SH-SY5Y (cell line): ENCODE measurements around the gene NYAP1.

ENCODE experiments used
- GATA2 ChIP-seq: IDR thresholded peaks from 2 replicates; pipeline ENCODE4 v1.6.1; 2011; ENCODE audit warnings: mild to moderate bottlenecking, low read depth, low read length
- GATA3 ChIP-seq: IDR thresholded peaks from 2 replicates; pipeline ENCODE4 v1.6.1; 2011; ENCODE audit warnings: low read depth, mild to moderate bottlenecking, low read length, moderate library complexity

NYAP1 gene

DNA sequence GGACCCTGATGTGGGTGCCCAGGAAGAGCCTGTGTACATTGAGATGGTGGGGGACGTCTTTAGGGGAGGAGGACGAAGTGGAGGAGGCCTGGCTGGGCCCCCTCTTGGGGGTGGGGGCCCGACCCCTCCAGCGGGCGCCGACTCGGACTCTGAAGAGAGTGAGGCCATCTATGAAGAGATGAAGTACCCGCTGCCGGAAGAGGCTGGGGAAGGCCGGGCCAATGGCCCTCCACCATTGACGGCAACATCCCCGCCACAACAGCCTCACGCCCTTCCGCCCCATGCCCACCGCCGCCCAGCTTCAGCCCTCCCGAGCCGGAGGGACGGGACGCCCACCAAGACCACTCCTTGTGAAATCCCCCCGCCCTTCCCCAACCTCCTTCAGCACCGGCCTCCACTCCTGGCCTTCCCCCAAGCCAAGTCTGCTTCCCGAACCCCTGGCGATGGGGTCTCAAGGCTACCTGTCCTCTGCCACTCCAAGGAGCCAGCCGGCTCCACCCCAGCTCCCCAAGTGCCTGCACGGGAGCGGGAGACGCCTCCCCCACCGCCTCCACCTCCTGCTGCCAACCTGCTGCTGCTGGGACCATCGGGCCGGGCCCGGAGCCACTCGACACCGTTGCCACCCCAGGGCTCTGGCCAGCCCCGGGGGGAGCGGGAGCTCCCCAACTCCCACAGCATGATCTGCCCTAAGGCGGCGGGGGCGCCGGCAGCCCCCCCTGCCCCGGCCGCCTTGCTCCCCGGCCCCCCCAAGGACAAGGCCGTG, 4.8 kb downstream of the NYAP1 start:
- TF ChIP-seq GATA2 (no peak), GATA3 (no peak)

DNA sequence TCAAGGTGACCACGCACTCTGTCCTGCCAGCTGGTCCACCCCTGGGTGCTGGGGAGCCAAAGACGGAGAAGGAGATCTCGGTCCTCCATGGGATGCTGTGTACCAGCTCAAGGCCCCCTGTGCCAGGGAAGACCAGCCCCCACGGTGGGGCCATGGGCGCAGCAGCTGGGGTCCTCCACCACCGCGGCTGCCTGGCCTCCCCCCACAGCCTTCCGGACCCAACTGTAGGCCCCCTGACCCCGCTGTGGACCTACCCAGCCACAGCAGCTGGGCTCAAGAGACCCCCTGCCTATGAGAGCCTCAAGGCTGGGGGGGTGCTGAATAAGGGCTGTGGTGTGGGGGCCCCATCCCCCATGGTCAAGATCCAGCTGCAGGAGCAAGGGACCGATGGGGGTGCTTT, 5.4 kb downstream of the NYAP1 start:
- no peak for TF ChIP-seq GATA3
- TF ChIP-seq GATA2 = no peak

DNA sequence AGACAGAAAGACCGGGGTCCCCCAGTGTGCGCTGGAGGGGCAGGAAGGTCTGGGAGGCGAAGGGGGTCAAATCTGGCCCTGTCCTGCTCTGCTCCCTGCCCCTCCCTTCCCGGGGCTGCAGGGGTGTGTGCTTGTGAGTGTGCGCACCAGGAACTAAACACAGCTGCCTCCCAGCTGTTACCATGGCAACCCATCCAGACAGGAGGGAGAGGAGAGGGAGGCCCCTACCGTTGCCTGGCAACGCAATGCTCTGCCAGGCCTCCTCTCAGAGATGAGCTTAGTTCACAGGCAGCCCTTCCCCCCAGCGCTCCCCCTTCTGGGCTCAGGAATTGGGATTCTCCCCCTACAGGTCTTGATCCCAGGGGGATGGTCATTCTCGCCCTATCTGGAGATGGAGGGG, 6.1 kb downstream of the NYAP1 start:
- TF ChIP-seq GATA2 = no peak
- no peak for TF ChIP-seq GATA3

DNA sequence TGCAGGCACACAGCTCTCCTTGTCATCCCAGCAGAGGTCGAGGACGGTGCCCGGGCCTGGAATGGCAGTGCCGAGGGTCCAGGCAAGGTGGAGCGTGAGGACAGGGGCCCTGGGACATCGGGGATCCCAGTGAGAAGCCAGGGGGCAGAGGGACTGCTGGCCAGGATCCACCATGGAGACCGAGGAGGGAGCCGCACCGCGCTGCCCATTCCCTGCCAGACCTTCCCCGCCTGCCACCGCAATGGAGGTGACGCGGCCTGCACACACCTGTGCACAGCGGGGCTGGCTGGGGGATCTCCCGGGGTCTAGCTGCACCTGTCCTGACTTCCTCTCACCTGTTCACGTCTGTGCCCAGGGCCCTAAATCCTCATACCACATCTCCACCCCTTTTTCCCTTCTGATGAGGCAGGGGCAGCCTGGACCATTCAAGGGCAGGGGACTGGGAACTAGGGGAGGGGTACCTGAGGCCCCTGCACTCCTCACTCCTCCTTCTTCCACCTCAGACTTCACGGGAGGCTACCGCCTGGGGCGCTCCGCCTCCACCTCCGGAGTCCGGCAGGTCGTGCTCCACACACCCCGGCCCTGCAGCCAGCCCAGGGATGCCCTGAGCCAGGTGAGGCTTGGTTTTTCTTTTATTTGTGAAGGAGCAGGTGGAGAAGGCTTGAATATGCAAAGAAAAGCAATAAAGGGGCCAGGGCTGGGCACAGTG, 6.9 kb downstream of the NYAP1 start:
- TF ChIP-seq GATA2 (no peak), GATA3 (no peak)

DNA sequence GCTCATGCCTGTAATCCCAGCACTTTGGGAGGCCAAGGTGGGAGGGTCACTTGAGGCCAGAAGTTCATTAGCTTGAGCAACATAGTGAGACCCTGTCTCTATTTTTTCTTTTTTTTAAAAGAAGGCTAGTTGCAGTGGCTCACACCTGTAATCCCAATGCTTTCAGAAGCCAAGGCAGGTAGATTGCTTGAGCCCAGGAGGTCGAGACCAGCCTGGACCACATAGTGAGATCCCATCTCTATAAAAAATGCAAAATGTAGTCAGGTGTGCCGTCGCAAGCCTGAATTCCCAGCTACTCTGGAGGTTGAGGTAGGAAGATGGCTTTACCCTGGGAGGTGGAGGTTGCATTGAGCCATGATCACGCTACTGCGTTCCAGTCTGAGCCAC, 7.5 kb downstream of the NYAP1 start:
- TF ChIP-seq GATA2 (no peak), GATA3 (no peak)

DNA sequence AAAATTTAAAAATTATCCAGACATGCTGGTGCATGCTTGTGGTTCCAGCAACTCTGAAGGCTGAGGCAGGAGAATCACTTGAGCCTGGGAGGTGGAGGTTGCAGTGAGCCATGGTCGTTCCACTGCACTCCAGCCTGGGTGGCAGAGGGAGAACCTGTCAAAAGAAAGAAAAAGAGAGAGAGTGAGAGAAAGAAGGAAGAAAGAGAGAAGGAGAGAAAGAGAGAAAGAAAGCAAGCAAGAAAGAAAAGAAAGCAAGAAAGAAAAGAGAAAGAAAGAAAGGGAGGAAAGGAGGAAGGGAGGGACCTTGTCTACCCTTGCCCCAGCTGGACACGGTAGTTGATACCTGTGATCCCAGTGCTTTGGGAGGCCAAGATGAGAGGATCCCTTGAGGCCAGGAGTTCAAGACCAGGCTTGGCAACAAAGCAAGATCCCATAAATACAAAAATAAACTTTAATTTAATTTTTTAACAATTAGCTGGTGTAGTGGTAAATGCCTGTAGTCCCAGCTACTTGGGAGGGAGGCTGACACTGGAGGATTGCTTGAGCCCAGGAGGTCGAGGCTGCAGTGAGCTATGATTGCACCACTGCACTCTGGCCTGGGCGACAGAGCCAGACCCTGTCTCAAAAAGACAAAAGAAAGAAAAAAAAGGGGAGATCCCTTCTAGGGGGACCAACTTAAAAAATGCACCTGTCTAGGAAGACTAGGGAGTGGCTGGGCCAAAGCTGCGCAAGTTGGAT, 9.2 kb downstream of the NYAP1 start:
- TF ChIP-seq GATA3 (no peak), GATA2 (no peak)

DNA sequence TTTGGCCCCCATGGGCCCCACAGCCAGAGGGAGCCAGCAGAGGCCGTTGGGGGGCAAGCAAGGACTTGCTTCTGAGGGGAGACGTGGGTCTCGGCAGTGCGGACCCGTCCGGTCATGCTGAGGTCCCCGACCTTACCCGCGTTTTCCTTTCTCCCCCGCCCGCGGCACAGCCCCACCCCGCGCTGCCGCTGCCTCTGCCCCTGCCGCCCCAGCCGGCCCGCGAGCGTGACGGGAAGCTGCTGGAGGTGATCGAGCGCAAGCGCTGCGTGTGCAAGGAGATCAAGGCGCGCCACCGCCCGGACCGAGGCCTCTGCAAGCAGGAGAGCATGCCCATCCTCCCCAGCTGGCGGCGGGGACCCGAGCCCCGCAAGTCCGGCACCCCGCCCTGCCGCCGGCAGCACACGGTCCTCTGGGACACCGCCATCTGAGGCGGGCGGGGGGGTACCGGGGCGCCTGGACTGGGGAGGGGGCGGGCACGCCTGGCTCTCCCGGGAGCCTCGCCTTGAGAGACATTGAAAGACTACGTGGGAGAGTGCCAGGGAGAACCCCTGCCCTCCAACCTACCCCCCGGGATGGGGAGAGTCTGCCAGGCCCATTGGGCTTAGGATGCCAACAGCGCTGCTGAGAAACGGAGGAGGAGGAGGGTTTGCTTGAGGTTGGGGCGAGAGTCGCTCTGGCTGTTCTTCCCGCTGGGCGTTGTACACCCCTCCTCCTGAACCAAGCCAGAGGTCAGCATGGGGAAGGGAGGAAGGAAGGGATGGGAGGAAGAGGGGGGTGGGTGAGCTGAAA, 9.9 kb downstream of the NYAP1 start:
- TF ChIP-seq GATA3 (no peak), GATA2 (no peak)

DNA sequence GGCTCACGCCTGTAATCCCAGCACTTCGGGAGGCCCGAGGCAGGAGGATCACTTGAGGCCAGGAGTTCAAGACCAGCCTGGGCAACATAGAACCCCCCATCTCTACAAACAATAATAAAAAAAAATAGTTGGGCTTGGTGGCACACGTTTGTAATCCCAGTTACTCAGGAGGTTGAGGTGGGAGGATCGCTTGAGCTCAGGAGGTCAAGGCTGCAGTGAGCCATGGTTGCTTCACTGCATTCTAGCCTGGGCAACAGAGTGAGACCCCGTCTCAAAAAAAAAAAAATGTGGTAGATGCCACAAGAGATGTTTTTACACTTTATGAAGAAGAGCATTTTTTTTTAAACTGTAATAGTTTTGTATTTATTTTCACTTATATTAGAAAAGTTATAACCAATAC, 12.8 kb downstream of the NYAP1 start:
- TF ChIP-seq GATA3 = no peak
- TF ChIP-seq GATA2 = no peak

DNA sequence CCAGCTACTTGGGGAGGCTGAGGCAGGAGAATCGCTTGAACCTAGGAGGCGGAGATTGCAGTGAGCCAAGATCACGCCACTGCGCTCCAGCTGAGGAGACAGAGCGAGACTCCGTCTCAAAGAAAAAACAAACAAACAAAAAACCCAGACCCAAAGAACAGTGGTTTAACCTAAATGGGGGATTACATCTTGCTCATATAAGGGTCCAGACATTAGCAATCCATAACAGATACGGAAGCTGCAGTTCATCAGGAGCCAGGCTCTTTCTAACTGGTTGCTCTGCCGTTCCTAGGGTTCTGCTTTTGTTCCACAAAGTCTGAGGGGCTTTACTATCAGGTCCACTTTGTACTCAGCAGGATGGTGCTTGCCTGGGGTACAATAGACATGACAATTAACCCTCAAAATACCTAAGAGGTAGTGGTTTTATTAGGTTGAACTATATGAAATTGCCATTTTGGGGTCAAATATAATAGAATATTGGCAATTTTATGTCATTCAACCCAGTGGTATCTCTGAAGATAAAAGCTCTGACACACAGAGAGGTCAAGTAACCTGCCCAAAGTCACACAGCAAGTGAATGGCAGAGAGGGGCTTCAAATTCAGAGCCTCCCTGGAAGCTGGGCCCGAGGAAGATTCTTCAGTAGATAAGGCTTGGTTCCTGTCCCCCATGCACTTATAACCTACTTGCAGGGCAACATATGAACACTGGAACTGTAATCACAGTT, 21.3 kb downstream of the NYAP1 start:
- no peak for TF ChIP-seq GATA3
- no peak for TF ChIP-seq GATA2

DNA sequence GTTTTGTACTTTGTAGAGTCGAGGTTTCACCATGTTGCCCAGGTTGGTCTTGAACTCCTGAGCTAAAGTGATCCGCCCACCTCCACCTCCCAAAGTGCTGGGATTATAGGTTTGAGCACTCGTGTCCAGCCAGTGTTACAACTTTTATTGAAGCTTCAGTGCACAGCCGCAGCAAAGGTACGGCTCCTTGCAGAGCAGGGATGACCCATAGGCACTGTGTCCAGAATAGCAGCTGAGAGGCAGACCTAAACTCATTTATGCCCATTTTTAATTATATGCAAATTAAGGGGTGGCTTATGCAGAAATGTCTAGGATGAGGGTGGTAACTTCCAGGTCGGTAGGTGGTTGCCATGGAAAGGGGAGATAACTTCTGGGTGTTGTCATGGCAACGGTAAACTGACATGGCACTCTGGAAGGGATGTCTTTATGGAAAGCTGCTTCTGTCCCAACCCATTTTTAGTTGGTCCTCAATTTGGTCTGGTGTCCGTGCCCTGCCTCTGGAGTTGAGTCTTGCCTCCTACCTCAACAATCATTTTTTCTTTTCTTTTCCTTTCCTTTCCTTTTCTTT, 22.7 kb downstream of the NYAP1 start:
- TF ChIP-seq GATA2 = no peak
- no peak for TF ChIP-seq GATA3

DNA sequence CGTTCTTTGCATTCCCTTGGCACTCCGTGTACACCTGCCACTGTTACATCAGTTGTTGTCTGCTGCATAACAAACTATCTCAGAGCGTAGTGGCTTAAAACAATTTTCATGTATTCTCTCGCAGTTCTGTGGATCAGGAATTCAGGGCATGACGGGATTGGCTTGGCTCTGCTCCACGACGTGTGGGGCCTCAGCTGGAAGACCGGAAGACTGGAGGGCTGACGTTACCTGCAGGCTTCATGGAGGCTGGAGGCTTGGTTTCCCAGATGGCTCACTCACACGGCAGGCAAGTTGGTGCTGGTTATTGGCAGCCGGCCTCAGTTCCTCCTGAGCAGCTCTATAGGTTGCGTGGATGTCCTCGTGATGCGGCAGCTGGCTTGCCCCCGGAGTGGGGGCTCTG, 25.5 kb downstream of the NYAP1 start:
- TF ChIP-seq GATA2 (no peak), GATA3 (no peak)

DNA sequence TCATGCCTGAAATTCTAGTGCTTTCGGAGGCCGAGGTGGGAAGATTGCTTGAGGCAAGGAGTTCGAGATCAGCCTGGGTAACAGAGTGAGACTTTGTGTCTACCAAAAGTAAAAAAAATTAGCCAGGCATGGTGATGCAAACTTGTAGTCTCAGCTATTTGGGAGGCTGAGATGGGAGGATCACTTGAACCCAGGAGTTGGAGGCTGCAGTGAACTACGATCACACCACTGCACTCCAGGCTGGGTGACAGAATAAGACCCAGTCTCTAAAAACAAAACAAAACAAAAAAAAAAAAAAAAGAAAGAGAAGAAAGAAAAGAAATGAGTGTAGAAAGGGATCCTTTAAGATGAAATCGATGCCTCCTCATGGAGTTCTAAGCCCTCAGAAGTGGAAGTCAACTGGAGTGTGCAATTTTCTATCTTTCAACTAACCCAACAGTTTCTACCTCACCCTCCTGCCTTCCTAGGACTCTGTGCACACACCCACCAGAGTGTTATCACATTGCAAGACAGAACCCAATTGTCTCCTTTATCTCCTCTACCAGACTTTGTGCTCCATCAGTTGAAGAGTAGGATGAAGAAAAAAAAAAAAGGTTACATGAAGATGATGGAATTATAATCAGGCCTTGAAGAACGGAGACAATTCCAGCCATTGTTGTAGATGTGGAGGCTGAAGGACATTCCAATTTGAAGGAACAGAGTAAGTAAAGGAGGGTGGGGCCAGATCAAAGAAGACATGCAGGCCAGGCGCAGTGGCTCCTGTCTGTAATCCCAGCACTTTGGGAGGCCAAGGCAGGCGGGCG, 26.9 kb downstream of the NYAP1 start:
- TF ChIP-seq GATA2 = no peak

DNA sequence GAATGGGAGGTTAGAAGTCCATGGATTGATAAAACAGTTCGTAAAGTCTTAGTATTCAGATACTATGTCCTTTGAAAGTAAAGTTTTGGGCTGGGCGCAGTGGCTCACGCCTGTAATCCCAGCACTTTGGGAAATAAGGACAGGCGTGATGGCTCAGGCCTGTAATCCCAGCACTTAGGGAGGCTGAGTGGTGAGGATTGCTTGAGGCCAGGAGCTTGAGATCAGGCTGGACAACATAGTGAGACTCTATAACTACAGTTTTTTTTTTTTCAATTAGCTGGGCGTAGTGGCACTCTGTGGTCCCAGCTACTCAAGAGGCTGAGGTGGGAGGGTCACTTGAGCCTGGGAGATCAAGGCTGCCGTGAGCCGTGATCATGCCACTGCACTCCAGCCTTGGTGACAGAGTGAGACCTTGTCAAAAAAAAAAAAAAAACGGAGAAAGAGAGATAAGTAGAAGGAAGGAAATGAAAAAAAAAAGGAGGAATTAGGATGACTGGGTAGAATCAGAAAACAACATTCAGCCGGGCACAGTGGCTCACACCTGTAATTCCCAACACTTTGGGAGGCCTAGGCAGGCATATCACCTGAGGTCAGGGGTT, 29.6 kb downstream of the NYAP1 start:
- TF ChIP-seq GATA2 (no peak), GATA3 (no peak)
